ENCODE measurements around the gene LTV1.
"Not testable (repeated sequence)": the region's sequence is repeated elsewhere in the genome, so short reads cannot be mapped to it uniquely, and the experiment has no call there.

Gene LTV1

GRCh38 chr6:143842461-143842901 lies 657 bp upstream of the LTV1 start:
- H3K9ac ChIP-seq (ENCODE audit: low read depth in 1 of 2, low read length in 2 of 2), result peak overlapping the region; percentile 78 to 97
- peak overlapping the region; percentile 66 to 87 for H3K27ac ChIP-seq (ENCODE audit: low read depth in 2 of 2, low read length in 2 of 2)
- H3K4me1 ChIP-seq (ENCODE audit: control insufficient read depth in 2 of 2, insufficient read depth in 2 of 2, low read length in 2 of 2), result peaks cover 15 to 16% of the 10 kb centered on the region in 2 donors
- no peaks in the 10 kb centered on the region for H3K9me3 ChIP-seq (ENCODE audit: control insufficient read depth in 2 of 2, low read length in 2 of 2)
- no peaks in the 10 kb centered on the region for H3K27me3 ChIP-seq (ENCODE audit: control insufficient read depth in 2 of 2, insufficient read depth in 2 of 2, low read length in 2 of 2)
- peaks cover 20 to 26% of the 10 kb centered on the region in 2 donors for H3K36me3 ChIP-seq (ENCODE audit: control insufficient read depth in 2 of 2, insufficient read depth in 2 of 2, low read length in 2 of 2)
- H3K4me3 ChIP-seq (ENCODE audit: low read length in 2 of 2), result peak overlapping the region; percentile 79 to 94

- H3K9ac ChIP-seq (ENCODE audit: low read depth in 1 of 2, low read length in 2 of 2), result peak overlapping the region; percentile 89 to 97
Observed at GRCh38 chr6:143843677-143843999, 500 bp downstream of the LTV1 start.

GRCh38 chr6:143844006-143844405 lies 868 bp downstream of the LTV1 start:
- peaks cover 7 to 10% of the 10 kb centered on the region in 2 donors for H3K4me1 ChIP-seq (ENCODE audit: control insufficient read depth in 2 of 2, insufficient read depth in 2 of 2, low read length in 2 of 2)
- peak overlapping the region; percentile 66 to 87 for H3K27ac ChIP-seq (ENCODE audit: low read depth in 2 of 2, low read length in 2 of 2)
- H3K27me3 ChIP-seq (ENCODE audit: control insufficient read depth in 2 of 2, insufficient read depth in 2 of 2, low read length in 2 of 2), result no peaks in the 10 kb centered on the region
- peak overlapping the region; percentile 79 to 94 for H3K4me3 ChIP-seq (ENCODE audit: low read length in 2 of 2)
- H3K9me3 ChIP-seq (ENCODE audit: control insufficient read depth in 2 of 2, low read length in 2 of 2), result no peaks in the 10 kb centered on the region
- peaks cover 34 to 39% of the 10 kb centered on the region in 2 donors for H3K36me3 ChIP-seq (ENCODE audit: control insufficient read depth in 2 of 2, insufficient read depth in 2 of 2, low read length in 2 of 2)
- H3K9ac ChIP-seq (ENCODE audit: low read depth in 1 of 2, low read length in 2 of 2), result peak overlapping the region; percentile 89 to 97

More at GRCh38 chr6:143843677-143843999, 500 bp downstream of the LTV1 start:
- Histone ChIP-seq H3K36me3 (ENCODE audit: control insufficient read depth in 2 of 2, insufficient read depth in 2 of 2, low read length in 2 of 2) (peaks cover 31 to 36% of the 10 kb centered on the region in 2 donors), H3K27ac (ENCODE audit: low read depth in 2 of 2, low read length in 2 of 2) (peak overlapping the region; percentile 66 to 87), H3K27me3 (ENCODE audit: control insufficient read depth in 2 of 2, insufficient read depth in 2 of 2, low read length in 2 of 2) (no peaks in the 10 kb centered on the region), H3K9me3 (ENCODE audit: control insufficient read depth in 2 of 2, low read length in 2 of 2) (no peaks in the 10 kb centered on the region), H3K4me1 (ENCODE audit: control insufficient read depth in 2 of 2, insufficient read depth in 2 of 2, low read length in 2 of 2) (peaks cover 9 to 13% of the 10 kb centered on the region in 2 donors), H3K4me3 (ENCODE audit: low read length in 2 of 2) (peak overlapping the region; percentile 79 to 94)

- H3K27ac ChIP-seq (ENCODE audit: low read depth in 2 of 2, low read length in 2 of 2), result no peak overlapping the region
Observed at GRCh38 chr6:143845033-143845432, 1.9 kb downstream of the LTV1 start.

GRCh38 chr6:143851706-143852105 lies 8.6 kb downstream of the LTV1 start:
- H3K36me3 ChIP-seq (ENCODE audit: control insufficient read depth in 2 of 2, insufficient read depth in 2 of 2, low read length in 2 of 2), result peaks cover 49 to 59% of the 10 kb centered on the region in 2 donors
- H3K9ac ChIP-seq (ENCODE audit: low read depth in 1 of 2, low read length in 2 of 2); H3K27me3 ChIP-seq (ENCODE audit: control insufficient read depth in 2 of 2, insufficient read depth in 2 of 2, low read length in 2 of 2); H3K27ac ChIP-seq (ENCODE audit: low read depth in 2 of 2, low read length in 2 of 2); H3K9me3 ChIP-seq (ENCODE audit: control insufficient read depth in 2 of 2, low read length in 2 of 2); H3K4me3 ChIP-seq (ENCODE audit: low read length in 2 of 2); H3K4me1 ChIP-seq (ENCODE audit: control insufficient read depth in 2 of 2, insufficient read depth in 2 of 2, low read length in 2 of 2): not testable (repeated sequence)

More at GRCh38 chr6:143845033-143845432, 1.9 kb downstream of the LTV1 start:
- Histone ChIP-seq H3K4me1 (ENCODE audit: control insufficient read depth in 2 of 2, insufficient read depth in 2 of 2, low read length in 2 of 2) (peaks cover 7% of the 10 kb centered on the region in 2 donors), H3K36me3 (ENCODE audit: control insufficient read depth in 2 of 2, insufficient read depth in 2 of 2, low read length in 2 of 2) (peaks cover 44 to 50% of the 10 kb centered on the region in 2 donors), H3K4me3 (ENCODE audit: low read length in 2 of 2) (no peak overlapping the region), H3K27me3 (ENCODE audit: control insufficient read depth in 2 of 2, insufficient read depth in 2 of 2, low read length in 2 of 2) (no peaks in the 10 kb centered on the region), H3K9me3 (ENCODE audit: control insufficient read depth in 2 of 2, low read length in 2 of 2) (no peaks in the 10 kb centered on the region), H3K9ac (ENCODE audit: low read depth in 1 of 2, low read length in 2 of 2) (no peak overlapping the region)

- not testable (repeated sequence) for H3K27me3 ChIP-seq (ENCODE audit: control insufficient read depth in 2 of 2, insufficient read depth in 2 of 2, low read length in 2 of 2); H3K9me3 ChIP-seq (ENCODE audit: control insufficient read depth in 2 of 2, low read length in 2 of 2); H3K27ac ChIP-seq (ENCODE audit: low read depth in 2 of 2, low read length in 2 of 2); H3K4me1 ChIP-seq (ENCODE audit: control insufficient read depth in 2 of 2, insufficient read depth in 2 of 2, low read length in 2 of 2); H3K4me3 ChIP-seq (ENCODE audit: low read length in 2 of 2); H3K9ac ChIP-seq (ENCODE audit: low read depth in 1 of 2, low read length in 2 of 2)
- H3K36me3 ChIP-seq (ENCODE audit: control insufficient read depth in 2 of 2, insufficient read depth in 2 of 2, low read length in 2 of 2), result peaks cover 50 to 59% of the 10 kb centered on the region in 2 donors
Observed at GRCh38 chr6:143855057-143855456, 11.9 kb downstream of the LTV1 start.

- H3K9me3 ChIP-seq (ENCODE audit: control insufficient read depth in 2 of 2, low read length in 2 of 2); H3K27ac ChIP-seq (ENCODE audit: low read depth in 2 of 2, low read length in 2 of 2); H3K4me3 ChIP-seq (ENCODE audit: low read length in 2 of 2); H3K4me1 ChIP-seq (ENCODE audit: control insufficient read depth in 2 of 2, insufficient read depth in 2 of 2, low read length in 2 of 2); H3K9ac ChIP-seq (ENCODE audit: low read depth in 1 of 2, low read length in 2 of 2); H3K27me3 ChIP-seq (ENCODE audit: control insufficient read depth in 2 of 2, insufficient read depth in 2 of 2, low read length in 2 of 2): not testable (repeated sequence)
- peaks cover 41 to 58% of the 10 kb centered on the region in 2 donors for H3K36me3 ChIP-seq (ENCODE audit: control insufficient read depth in 2 of 2, insufficient read depth in 2 of 2, low read length in 2 of 2)
Observed at GRCh38 chr6:143856762-143857161, 13.6 kb downstream of the LTV1 start.

GRCh38 chr6:143857651-143858050 lies 14.5 kb downstream of the LTV1 start:
- Histone ChIP-seq H3K36me3 (ENCODE audit: control insufficient read depth in 2 of 2, insufficient read depth in 2 of 2, low read length in 2 of 2) (peaks cover 46 to 57% of the 10 kb centered on the region in 2 donors), H3K4me3 (ENCODE audit: low read length in 2 of 2) (no peak overlapping the region), H3K27me3 (ENCODE audit: control insufficient read depth in 2 of 2, insufficient read depth in 2 of 2, low read length in 2 of 2) (no peaks in the 10 kb centered on the region), H3K4me1 (ENCODE audit: control insufficient read depth in 2 of 2, insufficient read depth in 2 of 2, low read length in 2 of 2) (no peaks in the 10 kb centered on the region), H3K9ac (ENCODE audit: low read depth in 1 of 2, low read length in 2 of 2) (no peak overlapping the region), H3K27ac (ENCODE audit: low read depth in 2 of 2, low read length in 2 of 2) (no peak overlapping the region), H3K9me3 (ENCODE audit: control insufficient read depth in 2 of 2, low read length in 2 of 2) (no peaks in the 10 kb centered on the region)

- H3K9ac ChIP-seq (ENCODE audit: low read depth in 1 of 2, low read length in 2 of 2), result no peak overlapping the region
- peaks cover 63 to 67% of the 10 kb centered on the region in 2 donors for H3K36me3 ChIP-seq (ENCODE audit: control insufficient read depth in 2 of 2, insufficient read depth in 2 of 2, low read length in 2 of 2)
- H3K4me1 ChIP-seq (ENCODE audit: control insufficient read depth in 2 of 2, insufficient read depth in 2 of 2, low read length in 2 of 2), result no peaks in the 10 kb centered on the region
- H3K27me3 ChIP-seq (ENCODE audit: control insufficient read depth in 2 of 2, insufficient read depth in 2 of 2, low read length in 2 of 2), result no peaks in the 10 kb centered on the region
- H3K4me3 ChIP-seq (ENCODE audit: low read length in 2 of 2), result no peak overlapping the region
- no peak overlapping the region for H3K27ac ChIP-seq (ENCODE audit: low read depth in 2 of 2, low read length in 2 of 2)
- H3K9me3 ChIP-seq (ENCODE audit: control insufficient read depth in 2 of 2, low read length in 2 of 2), result no peaks in the 10 kb centered on the region
Observed at GRCh38 chr6:143859891-143860660, 16.9 kb downstream of the LTV1 start.

- Histone ChIP-seq H3K27ac (ENCODE audit: low read depth in 2 of 2, low read length in 2 of 2) (no peak overlapping the region), H3K9me3 (ENCODE audit: control insufficient read depth in 2 of 2, low read length in 2 of 2) (no peaks in the 10 kb centered on the region), H3K4me1 (ENCODE audit: control insufficient read depth in 2 of 2, insufficient read depth in 2 of 2, low read length in 2 of 2) (no peaks in the 10 kb centered on the region), H3K4me3 (ENCODE audit: low read length in 2 of 2) (no peak overlapping the region), H3K9ac (ENCODE audit: low read depth in 1 of 2, low read length in 2 of 2) (no peak overlapping the region), H3K27me3 (ENCODE audit: control insufficient read depth in 2 of 2, insufficient read depth in 2 of 2, low read length in 2 of 2) (no peaks in the 10 kb centered on the region), H3K36me3 (ENCODE audit: control insufficient read depth in 2 of 2, insufficient read depth in 2 of 2, low read length in 2 of 2) (peaks cover 37 to 41% of the 10 kb centered on the region in 2 donors)
Observed at GRCh38 chr6:143863771-143864170, 20.6 kb downstream of the LTV1 start.
